SIG-M5 treated with dmso at 0.1 percent for 504 hours (cell line): Measurements from ENCODE around the gene FBXO24.
A peak's percentile ranks its signal among the peaks of the same experiment; 100 is the strongest.
"Not testable (repeated sequence)": the region's sequence is repeated elsewhere in the genome, so short reads cannot be mapped to it uniquely, and the experiment has no call there.

ENCODE experiments used
- DNase-seq: peaks from one replicate; lab custom pipeline; 2025; ENCODE audit not compliant: unreplicated experiment; lab: John Stamatoyannopoulos, UW

The FBXO24 gene, protein sequence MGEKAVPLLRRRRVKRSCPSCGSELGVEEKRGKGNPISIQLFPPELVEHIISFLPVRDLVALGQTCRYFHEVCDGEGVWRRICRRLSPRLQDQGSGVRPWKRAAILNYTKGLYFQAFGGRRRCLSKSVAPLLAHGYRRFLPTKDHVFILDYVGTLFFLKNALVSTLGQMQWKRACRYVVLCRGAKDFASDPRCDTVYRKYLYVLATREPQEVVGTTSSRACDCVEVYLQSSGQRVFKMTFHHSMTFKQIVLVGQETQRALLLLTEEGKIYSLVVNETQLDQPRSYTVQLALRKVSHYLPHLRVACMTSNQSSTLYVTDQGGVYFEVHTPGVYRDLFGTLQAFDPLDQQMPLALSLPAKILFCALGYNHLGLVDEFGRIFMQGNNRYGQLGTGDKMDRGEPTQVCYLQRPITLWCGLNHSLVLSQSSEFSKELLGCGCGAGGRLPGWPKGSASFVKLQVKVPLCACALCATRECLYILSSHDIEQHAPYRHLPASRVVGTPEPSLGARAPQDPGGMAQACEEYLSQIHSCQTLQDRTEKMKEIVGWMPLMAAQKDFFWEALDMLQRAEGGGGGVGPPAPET

DNA sequence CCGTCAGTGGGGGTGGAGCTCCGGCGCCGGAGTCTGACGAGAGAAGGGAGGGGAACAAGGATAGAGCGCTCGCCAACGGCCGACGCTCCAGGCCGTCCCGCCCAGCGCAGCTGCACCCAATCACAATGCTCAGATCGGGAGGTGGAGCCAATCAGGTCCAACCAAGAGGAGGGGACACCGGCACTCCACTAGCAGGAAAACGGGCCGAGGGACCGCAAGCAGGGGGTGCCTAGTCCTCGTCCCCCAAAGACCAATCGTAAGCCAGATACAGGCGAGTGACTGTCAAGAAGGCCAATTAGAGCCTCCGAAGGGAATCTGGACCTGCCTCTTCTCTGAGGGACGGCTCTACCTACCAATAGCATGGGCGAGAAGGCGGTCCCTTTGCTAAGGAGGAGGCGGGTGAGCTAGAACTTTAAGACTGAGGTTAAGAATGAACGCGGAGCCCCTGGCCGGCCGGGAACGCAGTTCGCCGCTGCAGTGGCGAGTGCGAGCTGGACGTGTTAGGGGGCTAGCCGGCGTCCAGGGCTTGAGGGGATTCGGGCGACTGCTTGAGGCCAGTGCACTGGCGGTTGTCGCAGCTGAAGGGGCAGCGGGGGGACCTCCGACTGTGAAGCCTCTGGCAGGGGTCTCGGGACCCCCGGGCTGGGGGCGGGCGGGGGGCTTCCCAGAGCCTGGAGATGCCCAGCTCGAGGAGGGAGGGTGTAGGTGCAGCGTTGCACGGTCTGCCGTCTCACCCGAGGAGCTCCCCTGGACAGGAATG is at the start of gene FBXO24:
TSS of gene FBXO24 (plus strand) at position 63 of the 760 bp plus-strand sequence. CDS start at position 361, 298 bp downstream.
- peak; percentile 99 for DNase-seq

DNA sequence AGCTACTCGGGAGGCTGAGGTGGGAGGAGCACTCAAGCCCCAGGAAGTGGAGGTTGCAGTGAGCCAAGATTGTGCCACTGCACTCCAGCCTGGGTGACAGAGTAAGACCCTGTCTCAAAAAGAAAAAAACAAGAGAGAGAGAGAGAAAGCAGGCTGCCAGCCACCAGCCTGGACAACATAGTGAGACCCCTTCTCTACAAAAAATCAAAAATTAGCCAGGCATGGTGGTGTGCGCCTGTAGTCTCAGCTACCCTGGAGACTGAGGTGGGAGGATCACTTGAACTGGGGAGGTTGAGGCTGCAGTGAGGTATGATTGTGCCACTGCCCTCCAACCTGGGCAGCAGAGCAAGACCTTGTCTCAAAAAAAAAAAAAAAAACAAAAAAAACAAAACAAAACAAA is 49.4 kb upstream of the FBXO24 start:
- not testable (repeated sequence) for DNase-seq

DNA sequence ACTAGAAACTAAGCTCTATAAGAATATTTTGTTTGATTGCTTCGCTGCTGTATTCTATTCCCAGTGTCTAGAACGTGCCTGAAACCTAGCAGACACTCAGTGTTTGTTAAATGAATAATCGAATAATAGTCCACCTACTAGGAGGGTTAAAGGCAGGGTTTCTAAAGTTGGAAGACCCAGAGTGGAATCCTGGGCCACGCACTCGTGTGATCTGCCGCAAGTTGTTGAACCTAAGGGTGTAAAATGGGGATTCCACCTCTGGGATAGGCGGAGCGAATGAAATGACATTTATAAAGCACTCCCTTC is 47.8 kb upstream of the FBXO24 start:
- no peak for DNase-seq

DNA sequence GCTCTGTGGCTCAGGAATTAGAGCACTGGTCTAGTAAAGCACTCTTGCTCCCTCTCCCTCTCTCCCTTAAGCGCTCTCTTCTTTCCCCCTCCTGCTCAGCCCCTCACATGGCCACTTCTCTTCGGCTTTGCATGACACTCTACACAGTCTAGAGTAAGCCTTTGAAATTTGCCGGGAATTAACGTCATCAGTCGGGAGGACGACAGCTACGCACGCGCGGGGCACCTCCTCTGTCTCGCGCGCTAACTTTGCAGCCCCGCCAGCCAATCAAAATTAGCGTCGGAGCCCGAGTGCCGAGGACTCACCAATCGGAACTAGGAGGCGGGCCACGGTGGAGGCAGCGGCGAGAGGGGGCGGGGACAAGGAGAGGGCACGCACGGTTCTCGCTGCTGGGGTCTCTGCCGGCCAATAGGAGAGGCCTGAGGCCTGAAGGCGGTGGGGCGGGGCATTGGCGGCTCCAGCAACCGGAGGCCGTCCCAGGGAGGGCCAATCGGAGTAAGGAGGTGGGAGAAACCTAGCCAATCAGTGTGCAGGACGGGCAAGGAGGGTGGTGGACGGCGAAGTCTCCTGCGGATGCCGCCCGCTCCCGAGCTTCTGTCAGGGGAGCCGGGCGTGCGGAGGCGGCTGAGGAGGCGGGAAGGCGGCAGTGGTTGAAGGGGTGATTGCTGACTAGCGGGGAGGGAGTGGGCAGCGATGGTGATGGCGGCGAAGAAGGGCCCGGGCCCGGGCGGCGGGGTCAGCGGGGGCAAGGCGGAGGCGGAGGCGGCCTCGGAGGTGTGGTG is 47.3 kb upstream of the FBXO24 start, which contains the start of gene AGFG2:
TSS of gene AGFG2 (plus strand) at position 550 of the 782 bp plus-strand sequence. CDS start at position 694, 144 bp downstream.
- DNase-seq, result peak; percentile 99

DNA sequence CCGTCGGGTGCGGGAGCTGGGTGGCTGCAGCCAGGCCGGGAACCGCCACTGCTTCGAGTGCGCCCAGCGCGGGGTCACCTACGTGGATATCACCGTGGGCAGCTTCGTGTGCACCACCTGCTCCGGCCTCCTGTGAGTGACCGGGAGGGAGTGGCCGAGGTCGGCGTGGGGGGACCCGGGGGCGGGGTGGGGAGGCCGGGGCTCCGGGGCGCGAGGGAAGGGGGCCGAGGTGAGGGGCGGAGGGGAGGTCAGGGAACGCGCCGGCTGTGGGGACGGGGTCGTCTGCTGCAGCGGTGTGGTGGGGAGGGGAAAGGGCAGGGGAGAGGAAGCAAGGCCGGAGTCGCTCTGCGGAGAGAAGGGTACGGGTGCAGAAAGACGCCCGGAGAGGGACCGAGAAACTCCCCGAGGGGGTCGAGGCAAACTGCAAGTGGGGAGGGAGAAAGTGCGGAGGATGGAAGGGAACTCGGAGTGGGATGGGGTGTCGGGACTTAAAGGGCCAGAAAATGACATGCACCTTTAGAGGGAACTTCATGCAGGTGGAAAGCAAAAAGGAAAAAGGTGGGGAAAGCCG is 46.6 kb upstream of the FBXO24 start:
- no peak for DNase-seq

DNA sequence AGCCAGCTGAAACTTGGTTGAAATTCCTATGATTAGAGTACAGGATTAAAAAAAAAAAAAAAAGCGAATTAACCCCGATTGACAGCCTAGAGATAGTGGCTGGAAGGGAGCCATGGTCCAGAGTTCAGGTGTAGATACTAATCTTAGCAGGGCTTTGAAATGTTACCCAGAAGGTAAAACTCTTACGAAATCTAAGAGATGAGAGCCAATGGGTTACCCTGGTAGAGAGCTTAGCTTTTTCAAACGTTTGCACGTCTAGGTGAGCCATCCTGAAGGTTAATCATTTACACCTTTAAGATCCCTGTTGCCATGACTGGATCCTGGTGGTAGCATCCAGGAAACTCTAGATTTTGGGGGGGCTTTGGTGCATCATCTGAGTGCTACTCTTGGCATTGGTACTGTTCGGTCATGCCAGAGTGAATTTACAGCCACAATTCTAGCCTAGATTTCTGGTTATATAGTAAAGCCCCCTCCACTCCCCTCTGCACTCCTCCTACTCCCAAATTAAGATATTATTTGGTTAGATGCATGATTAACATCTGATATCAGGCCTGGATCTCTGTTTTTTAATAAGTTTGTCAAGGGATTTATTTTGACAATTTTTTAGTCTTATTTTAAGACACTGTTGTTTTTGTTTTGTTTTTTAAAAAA is 45.9 kb upstream of the FBXO24 start:
- DNase-seq, result no peak

DNA sequence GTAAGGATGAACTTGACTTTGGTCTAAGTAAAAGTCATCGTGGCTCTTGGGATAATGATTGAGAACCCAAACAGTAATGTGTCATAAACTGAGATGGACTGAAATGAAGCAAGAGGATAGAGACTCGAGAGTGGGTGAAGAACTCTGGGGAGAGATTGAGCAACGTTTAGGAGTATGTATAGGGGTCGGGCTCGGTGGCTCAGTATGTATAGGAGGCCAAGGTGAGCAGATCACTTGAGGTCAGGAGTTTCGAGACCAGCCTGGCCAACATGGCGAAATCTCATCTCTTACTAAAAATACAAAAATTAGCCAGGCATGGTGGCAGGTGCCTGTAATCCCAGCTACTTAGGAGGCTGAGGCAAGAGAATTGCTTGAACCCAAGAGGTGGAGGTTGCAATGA is 44.8 kb upstream of the FBXO24 start:
- peak; percentile 40 for DNase-seq

DNA sequence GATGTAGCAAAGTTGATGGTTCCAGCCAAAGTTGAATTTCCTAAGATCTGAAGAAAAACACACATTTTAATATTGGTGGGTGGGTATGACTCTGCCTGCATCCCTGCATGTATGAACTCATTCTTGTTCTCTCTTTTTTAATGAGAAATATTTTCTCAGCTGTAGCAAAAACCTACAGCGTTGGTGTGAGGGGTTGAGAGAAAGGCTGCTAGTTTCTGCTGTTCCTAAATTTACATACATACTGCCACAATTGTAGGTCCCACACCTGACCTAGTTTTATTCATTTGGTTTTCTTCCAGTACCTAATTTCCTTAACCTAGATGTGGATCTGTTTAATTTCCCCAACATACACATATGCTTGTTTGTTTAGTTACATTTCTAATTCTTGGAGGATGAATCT is 42.5 kb upstream of the FBXO24 start:
- no peak for DNase-seq

DNA sequence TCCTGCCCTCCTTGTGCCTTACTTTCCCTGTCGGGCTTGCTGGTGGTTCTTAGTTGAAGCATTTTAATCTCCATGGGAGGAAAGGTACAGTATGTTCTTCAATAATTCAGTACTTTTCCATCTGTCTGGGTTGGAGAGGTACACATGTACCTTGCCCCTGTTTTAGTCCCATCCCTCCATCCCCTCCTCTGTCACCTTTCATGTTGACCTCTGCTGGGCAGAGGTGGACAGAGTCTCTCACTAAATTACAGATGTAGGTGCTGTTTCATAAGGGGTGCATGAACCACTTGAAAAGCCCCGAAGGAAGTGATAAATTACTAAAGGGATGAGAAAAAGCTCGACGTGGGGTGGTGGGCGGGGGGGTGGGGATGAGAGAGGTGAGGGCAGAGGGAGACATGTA is 41.7 kb upstream of the FBXO24 start:
- DNase-seq, result no peak

DNA sequence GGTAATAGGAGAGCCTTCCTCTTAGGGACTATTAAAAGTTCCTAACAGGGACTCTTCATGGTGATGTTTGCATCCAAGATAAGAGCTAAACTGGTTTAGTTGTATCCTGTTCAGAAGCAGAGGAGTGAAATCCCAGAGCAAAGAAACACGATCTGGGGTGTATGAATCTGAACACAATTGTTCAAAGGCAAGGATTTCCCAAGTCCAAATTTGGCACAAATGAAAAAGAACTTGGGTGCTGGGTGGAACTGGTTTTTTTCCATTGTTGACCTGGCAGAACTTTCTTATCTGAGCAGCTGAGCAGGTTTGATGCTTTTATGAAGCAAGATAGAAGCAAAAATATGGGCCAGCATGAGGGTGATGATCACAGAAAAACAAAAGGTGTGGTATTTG is 41.2 kb upstream of the FBXO24 start:
- no peak for DNase-seq

DNA sequence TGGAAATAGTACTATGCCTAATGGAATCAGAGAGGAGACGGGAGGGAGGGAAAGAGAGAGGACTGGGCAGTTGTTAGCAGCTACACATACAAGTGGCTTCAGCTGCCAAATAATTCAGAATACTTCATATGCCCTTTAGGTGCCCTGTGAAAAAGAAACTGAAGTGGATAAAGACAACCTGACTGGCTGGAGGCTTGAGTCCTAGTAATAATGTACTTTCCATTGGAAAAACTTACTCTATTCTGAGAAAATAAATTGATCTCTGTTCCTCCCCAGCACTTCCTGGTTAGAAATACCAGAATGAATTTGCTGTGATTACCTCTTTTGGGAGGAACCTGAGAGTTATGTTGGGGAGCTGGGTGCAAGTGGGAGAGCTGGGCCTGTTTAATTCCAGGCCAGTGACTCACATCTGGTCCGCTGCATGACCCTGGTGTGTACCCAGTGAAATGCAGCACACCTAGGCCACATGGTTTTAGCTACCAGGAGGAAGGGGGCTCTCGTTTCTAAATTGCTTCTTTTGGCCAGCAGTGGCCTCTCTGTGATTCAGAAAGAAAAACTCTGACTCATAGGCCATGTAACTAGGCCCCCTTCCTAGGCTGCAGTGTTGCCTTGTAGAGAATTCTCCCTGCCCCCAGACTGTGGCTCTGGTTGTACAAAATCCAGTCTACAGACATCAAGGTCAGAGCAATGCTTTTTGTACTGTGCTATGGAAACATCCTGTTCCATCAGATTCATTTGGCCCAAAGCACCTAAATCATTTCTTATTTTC is 40.6 kb upstream of the FBXO24 start:
- peak; percentile 31 for DNase-seq

DNA sequence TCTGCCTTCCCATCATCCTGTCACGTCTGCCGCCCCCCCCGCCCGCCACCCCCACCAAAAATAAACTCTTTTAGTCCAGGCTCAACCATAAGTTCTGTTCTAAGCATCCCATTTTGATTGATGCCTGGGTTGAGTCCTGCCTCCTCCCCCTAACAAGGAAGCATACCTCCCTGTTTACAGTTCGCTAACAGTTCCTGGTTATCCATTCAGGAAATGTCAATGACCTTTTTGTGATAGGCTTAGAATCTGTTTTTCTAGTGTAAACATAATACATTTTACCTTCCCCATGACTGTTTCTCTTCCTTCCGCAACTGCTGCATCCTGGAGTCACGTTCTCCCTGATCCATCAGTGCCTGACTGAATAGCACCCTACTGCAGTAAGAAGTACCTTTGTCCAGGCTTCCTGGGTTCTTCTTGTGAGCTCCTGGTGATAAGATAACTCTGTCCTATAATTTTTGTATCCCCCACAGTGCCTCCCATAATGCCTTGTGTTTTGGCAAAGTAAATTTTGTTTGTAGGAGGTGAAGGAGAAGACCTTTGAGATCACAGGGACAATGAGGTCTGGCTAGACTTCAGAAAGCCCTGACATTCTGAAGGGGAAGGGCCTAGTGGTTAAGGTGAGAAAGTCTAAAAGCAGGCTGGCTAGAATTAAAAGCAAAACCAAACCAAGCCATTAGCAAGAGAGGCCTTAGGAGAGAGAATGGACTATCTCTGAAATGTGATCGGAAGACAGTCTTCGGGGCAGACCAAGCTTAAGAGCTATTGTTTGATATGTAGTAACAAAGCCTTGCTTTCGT is 39.8 kb upstream of the FBXO24 start:
- DNase-seq, result no peak

DNA sequence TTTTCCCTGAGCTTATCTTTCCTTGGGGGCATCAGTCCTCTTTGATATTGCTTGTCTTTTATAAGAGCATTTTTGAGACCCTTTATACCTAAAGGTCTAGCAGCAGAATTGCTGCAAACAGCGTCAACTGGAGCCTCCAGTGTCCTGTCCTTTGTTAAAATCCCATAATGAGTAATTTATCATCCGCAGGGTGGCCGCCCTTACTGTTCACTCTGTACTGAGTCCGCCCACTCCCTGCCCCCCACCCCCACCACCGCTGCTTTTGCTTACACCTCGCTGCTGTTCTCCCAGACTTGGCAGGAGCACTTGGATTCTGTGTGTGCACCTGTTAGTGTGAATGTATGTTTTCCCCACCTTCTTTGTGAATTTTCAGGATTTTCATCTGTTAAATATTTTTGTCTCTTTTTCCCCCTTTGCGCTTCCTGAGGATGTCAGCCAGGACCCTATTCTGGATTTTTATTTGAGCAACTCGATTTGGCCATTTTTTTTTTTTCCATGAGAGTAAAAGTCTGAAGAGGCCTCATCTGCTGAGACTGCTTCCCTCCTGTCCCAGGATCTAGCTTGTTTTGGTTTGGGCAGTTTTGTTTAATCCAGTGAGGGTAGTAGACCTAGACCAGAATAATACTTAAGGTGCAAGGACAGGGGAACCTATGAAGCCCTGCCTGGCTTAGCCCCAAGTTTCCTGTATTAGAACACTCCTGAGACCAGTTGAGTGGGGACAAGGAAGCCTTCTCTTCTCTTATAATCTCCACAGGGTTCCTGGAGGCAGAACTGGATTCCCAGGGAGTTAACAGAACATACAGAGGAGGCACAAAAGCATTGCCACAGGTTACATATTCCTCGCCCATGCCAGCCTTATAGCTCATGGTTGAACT is 39.0 kb upstream of the FBXO24 start:
- DNase-seq, result no peak

DNA sequence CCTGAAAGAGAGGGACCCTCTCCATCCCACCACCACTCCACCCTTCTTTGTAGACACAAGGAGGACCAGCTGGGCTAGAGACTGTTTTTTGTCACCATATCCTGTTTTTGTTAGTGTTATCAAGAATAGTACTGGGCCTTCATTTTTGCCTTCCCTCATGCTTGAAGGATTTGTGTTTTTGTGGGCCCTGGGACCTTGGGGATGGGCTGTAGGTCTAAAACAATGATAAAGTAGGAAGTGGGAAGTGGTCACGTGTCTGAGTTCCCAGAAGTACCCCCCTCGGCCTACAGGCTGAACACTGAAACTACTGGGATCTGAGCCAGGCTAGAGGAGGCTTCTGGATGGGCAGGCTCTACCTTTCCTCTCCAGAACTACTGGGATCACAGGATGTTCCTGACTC is 38.3 kb upstream of the FBXO24 start:
- DNase-seq, result no peak

DNA sequence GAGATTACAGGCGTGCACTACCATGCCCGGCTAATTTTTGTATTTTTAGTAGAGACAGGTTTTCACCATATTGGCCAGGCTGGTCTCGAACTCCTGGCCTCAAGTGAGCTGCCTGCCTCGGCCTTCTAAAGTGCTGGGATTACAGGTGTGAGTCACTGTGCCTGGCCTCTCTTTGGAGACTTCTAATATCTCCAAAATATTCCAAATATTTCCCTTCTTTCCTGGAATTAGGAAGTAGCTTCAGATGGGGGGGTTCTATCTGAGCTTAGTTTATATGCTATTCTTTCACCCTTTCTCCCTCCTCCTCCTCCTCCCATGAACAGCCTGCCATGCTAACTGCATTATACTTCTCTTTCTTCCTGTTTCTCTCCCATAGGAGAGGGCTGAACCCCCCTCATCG is 37.7 kb upstream of the FBXO24 start:
- DNase-seq, result not testable (repeated sequence)

DNA sequence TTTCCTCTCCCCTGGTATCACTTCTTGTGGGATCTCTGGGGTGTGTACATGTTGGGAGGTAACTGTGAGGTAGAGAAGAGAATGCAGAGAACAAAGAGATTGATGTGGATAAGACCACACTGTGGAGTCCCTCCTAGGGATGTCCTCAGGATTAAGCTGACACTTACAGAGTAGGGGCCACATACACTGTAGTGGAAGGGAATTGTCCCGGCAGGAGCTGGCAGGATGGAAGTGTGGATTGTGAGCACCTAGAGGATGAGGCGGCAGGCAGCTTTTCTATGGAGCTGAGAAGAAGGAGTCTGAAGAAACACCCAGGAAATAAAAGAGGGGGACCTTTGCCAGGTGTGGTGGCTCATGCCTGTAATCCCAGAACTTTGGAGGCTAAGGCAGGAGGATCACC is 33.6 kb upstream of the FBXO24 start:
- DNase-seq, result no peak

DNA sequence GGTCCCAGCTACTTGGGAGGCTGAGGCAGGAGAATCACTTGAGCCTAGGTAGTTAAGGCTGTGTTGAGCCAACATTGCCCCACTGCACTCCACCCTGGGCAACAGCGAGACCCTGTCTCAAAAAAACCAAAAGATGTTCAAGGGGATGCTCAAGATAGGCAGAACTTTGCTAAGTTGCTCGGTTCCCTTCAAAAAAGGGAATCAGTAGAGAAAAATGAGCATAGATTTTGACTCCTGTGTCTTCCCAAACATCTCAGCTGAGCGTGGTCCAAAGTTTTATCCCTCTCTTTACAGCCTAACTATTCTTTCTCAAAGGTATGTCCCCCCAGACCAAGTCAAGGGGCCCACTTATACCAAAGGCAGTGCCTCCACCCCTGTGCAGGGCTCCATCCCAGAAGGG is 33.1 kb upstream of the FBXO24 start:
- no peak for DNase-seq

DNA sequence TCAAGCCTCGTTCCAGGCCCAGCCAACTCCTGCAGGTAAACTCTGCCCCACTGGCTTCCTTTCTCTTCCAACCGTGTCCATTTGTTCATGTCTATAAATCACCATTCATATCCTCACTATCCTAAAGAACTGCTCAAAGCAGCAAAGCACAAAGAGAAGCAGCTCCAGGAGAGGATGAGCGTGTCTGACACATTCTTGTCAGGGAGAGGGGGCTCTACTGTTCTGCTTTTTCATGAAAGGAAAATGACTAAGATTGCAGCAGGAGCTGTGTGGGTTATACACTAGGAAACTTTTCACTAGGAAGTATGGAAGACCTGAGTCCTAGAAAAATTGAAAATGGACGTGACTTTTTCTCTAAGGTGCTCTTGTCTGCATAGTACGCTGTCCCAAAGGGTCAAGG is 30.4 kb upstream of the FBXO24 start:
- no peak for DNase-seq
